Stimulated activated CD4-positive, alpha-beta T cell treated with anti-CD3 and anti-CD28 coated beads, Interleukin-4, amount 100 ng/mL, for 24 hours (primary cell): Measurements from ENCODE around the gene NCEH1.
"Not testable (repeated sequence)": the region's sequence is repeated elsewhere in the genome, so short reads cannot be mapped to it uniquely, and the experiment has no call there.

Source experiments
- DNase-seq: peaks from one replicate; pipeline ENCODE4 v3.0.0-alpha.2; 2020

NCEH1 gene

GRCh38 chr3:172705170-172705569, 5.7 kb downstream of the NCEH1 start:
- no peak for DNase-seq

DNA sequence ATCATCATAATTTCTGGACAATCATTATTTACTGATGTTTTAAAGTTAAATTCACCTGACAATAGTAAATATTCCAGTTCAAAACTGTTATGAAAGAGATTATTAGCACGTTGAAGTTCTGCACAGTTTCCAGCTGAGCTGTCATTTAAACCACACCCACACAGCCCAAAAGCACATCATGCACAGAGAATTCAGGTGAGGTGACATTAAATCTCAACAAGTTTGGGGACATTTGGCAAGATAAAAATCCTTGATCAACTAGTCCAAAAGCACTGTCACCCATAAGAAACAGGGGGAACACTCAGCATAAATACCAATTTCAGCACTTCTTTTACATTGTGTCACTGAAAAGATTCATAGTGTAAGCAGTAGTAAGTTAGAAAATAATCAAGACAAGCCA, 6.9 kb downstream of the NCEH1 start:
- no peak for DNase-seq

- not testable (repeated sequence) for DNase-seq
Observed at GRCh38 chr3:172702731-172703130, 8.1 kb downstream of the NCEH1 start.

- DNase-seq = no peak
Observed at GRCh38 chr3:172702256-172702655, 8.6 kb downstream of the NCEH1 start.

GRCh38 chr3:172701751-172702150, 9.1 kb downstream of the NCEH1 start:
- DNase-seq = no peak

DNA sequence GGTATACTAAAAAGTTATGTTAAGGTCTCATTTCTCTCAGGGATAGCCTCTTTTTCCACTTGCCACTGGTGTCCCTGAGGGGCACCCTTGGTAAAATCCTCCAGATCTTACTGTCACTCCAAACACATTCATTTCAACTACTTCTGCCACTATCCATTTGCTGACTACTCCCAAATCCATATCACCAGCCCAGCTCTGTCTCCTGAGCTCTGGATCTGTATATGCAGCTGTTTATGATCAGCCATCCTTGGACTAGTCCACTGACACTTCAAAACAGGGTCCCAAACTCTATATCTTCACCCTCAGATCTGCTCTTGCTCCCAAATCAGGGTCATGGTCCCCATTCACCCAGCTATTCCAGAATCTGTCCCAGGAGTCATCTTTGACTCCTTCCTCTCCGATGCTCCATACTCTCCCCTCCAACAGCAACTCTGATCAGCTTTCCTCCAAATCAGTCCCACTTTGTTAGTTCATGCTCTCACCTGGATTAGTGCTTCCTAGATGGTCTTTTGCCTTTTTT, 9.9 kb downstream of the NCEH1 start:
- no peak for DNase-seq

DNA sequence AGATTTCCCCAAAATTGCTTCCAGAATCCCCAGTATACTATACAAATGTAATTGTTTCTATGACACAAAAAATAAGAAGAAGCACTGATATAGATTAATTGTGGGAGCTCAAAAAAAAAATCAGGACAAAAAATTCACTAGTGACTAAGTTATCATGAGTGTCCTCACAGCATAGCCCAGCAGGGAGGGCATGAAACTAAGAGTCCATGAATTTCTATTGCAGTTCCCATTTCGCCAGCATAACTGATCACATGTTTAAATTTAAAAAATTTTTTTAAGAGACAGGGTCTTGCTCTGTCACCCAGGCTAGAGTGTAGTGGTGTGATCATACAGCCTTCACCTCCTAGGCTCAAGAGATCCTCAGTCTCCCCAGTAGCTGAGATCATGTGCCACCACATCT, 10.6 kb downstream of the NCEH1 start:
- DNase-seq = no peak

GRCh38 chr3:172699031-172699430, 11.8 kb downstream of the NCEH1 start:
- DNase-seq = no peak

- DNase-seq = no peak
Observed at GRCh38 chr3:172698631-172699030, 12.2 kb downstream of the NCEH1 start.

DNA sequence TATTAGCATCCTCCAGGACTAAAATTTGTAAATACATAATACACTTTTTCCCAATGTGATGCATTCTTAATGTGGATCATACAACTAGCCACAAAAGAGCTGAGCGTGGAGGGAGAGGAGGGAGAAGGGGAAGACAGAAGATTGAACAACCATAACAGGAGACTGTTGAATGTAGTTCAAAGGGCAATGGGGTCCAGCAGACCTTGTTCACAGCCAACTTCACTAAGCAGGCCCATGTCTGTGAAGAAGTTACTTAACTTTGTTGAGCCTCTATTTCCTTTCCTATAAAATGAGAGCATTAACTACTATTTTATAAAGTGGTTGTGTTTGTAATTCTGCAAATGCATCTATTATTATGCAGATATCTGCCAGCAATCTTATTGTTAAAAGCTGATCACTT, 13.3 kb downstream of the NCEH1 start:
- DNase-seq = no peak

DNA sequence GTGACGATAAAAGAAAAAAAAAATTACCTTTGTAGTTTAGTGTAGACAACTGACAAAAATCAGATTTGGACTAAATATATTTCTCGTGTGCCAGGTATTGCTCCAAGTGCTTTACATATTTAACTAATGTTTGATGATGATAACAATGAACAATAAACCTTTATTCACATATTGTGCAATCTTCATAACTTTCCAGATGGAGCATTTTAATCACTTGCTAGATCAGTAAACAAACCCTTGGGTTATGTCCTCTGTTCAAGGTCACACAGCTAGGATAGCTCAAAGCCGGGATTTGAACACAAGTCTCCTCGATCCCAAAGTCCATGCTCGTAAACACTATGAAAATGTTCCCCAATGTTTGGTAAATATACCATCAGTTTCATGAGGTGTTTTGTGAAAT, 14.5 kb downstream of the NCEH1 start:
- DNase-seq = no peak

DNA sequence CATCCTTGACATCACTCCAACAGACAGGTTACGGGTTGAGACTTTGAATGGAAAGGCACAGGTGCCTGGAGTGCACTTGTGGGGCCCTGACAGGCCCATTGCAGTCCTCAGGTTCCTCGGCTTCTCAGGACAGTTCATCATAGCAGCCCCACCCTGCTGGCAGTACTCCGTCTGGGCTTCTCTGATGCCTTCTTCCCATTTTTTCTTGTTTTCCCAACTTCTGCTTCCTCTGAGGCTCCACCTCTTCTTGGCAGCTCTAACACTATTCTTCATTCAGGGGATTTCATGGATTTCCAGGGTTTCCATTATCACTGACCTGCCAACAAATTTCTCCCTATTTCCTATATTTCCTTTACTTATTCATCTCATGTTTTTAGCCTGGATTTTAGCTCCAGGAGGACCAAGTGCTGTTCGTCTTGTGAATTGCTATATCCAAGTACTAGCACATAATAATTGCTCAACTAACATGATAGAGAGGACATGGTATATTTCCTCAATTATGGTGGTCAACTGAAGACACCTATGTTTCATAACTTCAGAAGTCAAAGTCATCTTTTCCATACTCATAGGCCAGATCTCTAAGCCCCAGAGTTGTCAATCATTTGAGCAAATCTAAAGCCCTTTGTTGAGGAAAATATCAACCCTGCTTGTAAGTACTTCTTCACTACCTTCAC, 16.2 kb downstream of the NCEH1 start:
- DNase-seq = no peak

DNA sequence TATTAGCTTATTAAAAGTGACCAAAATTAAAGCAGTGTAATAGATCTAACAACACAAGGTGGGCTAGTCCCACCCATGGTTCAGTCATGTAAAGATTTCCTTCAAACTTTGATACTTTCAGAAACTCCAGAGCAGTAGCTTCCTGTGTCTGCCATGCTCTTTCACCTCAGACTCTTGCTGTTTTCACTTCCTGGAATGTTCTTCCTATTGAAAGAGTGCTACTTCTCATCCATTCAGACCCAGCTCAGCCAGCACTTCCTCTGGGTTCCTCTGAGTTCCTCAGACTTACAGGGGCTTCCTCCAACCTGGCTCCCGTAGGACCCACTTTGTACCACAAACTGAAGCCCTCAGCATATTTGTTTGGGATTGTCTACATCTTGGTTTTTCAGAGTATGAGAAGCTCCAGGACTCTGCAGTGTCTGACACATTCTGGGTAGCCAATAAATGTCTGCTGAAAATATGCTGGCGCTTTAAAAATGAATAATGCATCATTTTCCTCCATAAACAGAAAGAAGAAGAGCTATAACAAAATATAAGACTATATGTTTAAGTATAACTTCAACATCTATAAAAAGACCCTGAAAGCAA, 18.0 kb downstream of the NCEH1 start:
- no peak for DNase-seq

DNA sequence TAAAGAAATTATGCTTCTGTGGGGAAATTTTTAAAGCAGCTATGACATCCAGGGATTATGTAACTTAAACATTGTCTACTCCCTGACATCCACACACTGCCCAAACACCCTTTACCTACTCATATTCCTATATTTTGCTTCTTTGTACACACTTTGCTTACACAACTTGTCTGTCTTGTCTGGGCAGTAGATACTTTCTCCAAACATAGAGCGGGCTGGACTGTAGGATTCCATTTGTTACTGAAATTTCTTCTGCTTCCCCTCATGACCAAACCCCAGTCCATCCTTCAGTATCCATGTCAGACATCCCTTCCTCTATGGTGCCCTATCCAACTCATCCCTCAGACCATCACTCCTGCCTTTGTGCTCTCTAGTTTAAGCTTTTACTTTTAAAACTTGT, 19.9 kb downstream of the NCEH1 start:
- DNase-seq = no peak

DNA sequence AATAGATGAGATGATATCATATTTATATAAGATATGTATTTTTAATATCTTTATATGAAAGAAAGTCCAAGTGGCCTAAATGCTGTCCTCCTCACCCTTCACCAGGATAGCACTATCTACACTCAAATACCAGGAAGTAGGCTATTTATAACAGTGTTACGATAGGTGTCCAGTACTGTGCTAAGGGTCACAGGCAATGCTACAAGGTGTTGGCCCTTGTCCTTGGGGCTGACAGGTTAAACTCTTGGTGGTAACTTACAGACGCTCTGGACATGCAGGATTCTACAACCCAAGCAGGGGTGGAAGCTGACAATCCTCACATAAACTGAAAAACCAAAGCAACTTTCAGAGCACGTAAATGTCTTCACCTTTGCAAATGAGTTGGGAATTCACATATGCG, 22.3 kb downstream of the NCEH1 start:
- DNase-seq = no peak

DNA sequence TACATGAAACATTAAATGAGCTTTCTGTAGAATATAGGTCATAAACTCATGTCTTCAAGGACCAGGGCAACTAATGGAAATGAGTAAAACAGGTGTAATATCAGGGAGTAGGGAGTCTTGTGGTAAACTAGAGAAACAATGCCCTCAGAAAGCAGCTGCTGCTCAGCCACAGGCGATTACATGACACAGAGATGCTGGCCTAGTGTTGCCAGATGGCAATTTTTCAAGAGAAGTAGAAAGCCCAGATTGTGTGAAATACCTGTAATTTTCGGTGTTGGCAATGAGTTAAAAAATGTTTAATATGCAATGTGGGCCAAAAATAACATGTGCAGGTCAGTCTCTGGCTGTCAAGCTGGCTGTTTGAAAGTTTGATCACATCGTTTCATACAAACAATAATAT, 23.4 kb downstream of the NCEH1 start:
- DNase-seq = no peak

DNA sequence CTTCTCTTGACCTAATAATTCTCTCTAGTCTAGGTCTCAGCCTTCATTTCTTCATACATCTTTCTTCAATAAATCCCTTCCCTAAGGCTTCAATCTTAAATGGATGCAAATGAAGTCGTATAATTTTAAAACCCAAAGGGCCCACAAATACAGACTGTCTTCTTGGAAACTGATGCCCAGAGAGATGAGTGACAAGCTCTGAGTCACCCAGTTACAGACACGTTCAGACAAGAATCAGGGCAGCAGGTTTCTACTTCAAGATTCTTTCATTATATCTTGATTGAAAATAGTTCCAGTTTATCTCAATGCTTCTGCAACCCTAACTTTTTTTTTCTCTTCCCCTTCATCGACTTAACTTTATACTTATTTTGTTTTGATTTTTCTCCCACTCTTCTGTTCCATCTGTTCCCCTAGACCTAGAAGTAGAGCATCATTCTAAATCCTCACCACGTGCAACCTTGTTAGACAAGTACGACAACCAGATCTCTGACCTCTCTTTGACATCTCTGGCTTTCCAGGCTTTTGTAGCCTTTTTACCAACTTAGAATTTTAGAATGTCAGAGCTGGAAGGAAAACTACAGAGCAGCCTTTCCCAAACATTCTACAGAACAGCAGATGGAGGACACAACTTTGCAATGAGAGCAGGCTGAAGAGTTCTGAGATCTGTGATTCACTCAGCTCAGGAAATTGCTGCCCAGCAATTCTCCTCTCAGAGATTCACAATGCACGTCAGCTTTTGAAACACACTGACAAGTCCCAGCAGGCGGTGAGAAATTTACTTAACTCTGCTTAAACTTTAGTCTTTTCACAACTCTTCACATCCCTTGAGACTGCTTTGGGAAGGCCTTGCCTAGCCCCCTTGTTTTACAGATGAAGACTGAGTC, 25.3 kb downstream of the NCEH1 start:
- DNase-seq = no peak

DNA sequence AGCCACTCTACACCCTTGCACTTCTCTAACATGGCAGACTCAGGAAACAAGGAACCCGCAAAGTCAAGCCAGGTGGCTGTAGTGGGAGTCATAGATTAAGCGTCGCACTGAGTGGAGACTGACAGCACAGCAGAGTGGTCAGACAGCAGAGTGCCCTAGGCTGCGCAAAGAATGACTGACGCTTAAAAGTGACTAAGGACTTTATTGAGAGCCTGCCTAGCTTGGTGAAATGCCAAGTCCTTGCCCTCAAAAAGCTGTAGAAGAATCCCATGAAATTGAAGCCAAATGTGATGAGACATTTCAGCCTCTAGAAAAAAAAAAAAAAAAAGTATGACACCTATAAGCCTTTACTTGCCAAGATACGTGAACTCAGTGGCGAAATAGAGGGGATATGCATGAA, 30.2 kb downstream of the NCEH1 start:
- DNase-seq = no peak

GRCh38 chr3:172679599-172679998, 31.3 kb downstream of the NCEH1 start:
- no peak for DNase-seq

DNA sequence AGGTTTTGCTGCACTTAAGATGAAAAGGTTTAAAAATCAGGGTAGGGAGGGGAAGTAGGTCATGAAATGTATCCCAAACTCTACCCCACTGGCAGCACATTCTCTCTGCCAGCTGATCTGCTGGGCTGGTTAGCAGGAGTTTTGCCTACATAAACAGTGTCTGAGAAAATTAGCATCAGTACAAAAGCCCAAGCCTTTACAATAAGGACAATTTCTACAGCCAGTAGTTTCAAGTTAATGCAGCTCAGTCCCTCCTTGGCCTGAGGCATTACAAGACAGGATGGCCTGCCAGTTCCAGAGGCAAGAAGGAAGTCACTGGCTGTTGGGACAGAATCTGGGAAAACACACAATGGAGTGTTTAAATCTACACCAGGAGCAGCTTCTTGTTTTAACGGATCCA, 32.8 kb downstream of the NCEH1 start:
- no peak for DNase-seq

- DNase-seq = no peak
Observed at GRCh38 chr3:172676196-172676922, 34.5 kb downstream of the NCEH1 start.

GRCh38 chr3:172675441-172676193, 35.2 kb downstream of the NCEH1 start:
- peak; percentile 10 for DNase-seq
